K562 (cell line): ENCODE measurements around the gene SLC6A7. TPM values are rescaled to one million over a fixed set of nuclear protein-coding genes. Genes with fewer than 3 reads are reported as not detected.

Experiments used
- ATAC-seq: fragments of 200-7000 bp; cut with Tn5 transposase; 3 replicates; pipeline ENCODE4 v1.9.1; 2020; ENCODE audit warnings: moderate library complexity
- BruUV-seq: library from RNA; stranded (reverse); fragments of 400-500 nt; replicated peaks from 2 replicates; lab custom pipeline; 2021; lab: Mats Ljungman, UMichigan
- CTCF ChIA-PET: fragments of 300-600 bp; formaldehyde crosslinking; extraction: SDS; loops from one replicate; lab custom pipeline; 2021; ENCODE audit warnings: low intra/inter-chr PET ratio; lab: Yijun Ruan, JAX
- POLR2A ChIA-PET: fragments of 300-600, 350-650 bp; sonication (Branson Sonifier 250); formaldehyde crosslinking; extraction: SDS; loops from one replicate; lab custom pipeline; 2021; ENCODE audit warnings: antibody characterized with exemption, inconsistent platforms; lab: Yijun Ruan, JAX
- DNase-seq, 4 experiments: peaks; one replicate each; pipeline versions ENCODE4 v3.0.0 to v3.0.0-alpha.2; 2011 to 2018; ENCODE audit warnings: low spot score in 3 of 4, mixed read lengths in 3 of 4; ENCODE audit errors: extremely low read depth in 1 of 4
- FAIRE-seq: peaks from 2 replicates; lab custom pipeline; 2011; peaks lifted over from hg19 to GRCh38; lab: Jason Lieb, UNC
- H2AFZ ChIP-seq: 2 replicates; pipeline ENCODE4 v1.6.0; 2011; ENCODE audit warnings: low read depth, low read length, control low read depth, inconsistent platforms
- H3K27ac ChIP-seq: fragments of 200-600 bp; 3 replicates; pipeline ENCODE4 v1.8.0; 2011; ENCODE audit warnings: low read depth, mild to moderate bottlenecking, control low read depth, inconsistent platforms, low read length, moderate library complexity, mixed read lengths; ENCODE audit errors: extremely low read depth
- H3K27me3 ChIP-seq, 2 experiments: fragments of 300-600 bp in 1 of 2; 2 replicates in 1 of 2; 3 replicates in 1 of 2; pipeline versions ENCODE4 v1.6.0 to v1.8.0; 2011; ENCODE audit warnings: inconsistent platforms in 2 of 2, low read length in 2 of 2, mild to moderate bottlenecking in 1 of 2, mixed read lengths in 1 of 2, moderate library complexity in 1 of 2; ENCODE audit not compliant: control insufficient read depth in 2 of 2, insufficient read depth in 2 of 2
- H3K36me3 ChIP-seq: fragments of 300-600 bp; 3 replicates; pipeline ENCODE4 v1.8.0; 2011; ENCODE audit warnings: mild to moderate bottlenecking, low read length, inconsistent platforms; ENCODE audit not compliant: control insufficient read depth, insufficient read depth
- H3K4me1 ChIP-seq, 2 experiments: fragments of 200-600 bp in 1 of 2; replicated peaks in 1 of 2; 2 replicates in 1 of 2; 3 replicates in 1 of 2; pipeline versions ENCODE4 v1.5.1 to v1.8.0; 2011; ENCODE audit warnings: inconsistent platforms in 2 of 2, low read length in 2 of 2, mild to moderate bottlenecking in 1 of 2, mixed read lengths in 1 of 2, moderate library complexity in 1 of 2; ENCODE audit not compliant: control insufficient read depth in 2 of 2, insufficient read depth in 2 of 2
- H3K4me2 ChIP-seq: 2 replicates; pipeline ENCODE4 v1.6.1; 2011; ENCODE audit warnings: low read length, control low read depth, inconsistent platforms, mixed read lengths; ENCODE audit not compliant: insufficient read depth
- H3K4me3 ChIP-seq: fragments of 200-600 bp; sonication (generic), shearing (Covaris generic); 2 replicates; pipeline ENCODE4 v1.5.1; 2016; ENCODE audit warnings: control low read depth, inconsistent platforms
- H3K79me2 ChIP-seq: fragments of 200-600 bp; 3 replicates; pipeline ENCODE4 v1.8.0; 2011; ENCODE audit warnings: low read length, inconsistent platforms; ENCODE audit not compliant: control insufficient read depth, insufficient read depth
- H3K9ac ChIP-seq, 2 experiments: 2 replicates each; pipeline versions ENCODE4 v1.6.0 to v1.6.1; 2011; ENCODE audit warnings: low read depth in 2 of 2, low read length in 2 of 2, control low read depth in 1 of 2, inconsistent platforms in 1 of 2, mild to moderate bottlenecking in 1 of 2, mixed read lengths in 1 of 2; ENCODE audit not compliant: insufficient read depth in 1 of 2
- H3K9me1 ChIP-seq: one replicate; pipeline ENCODE4 v1.6.0; 2011; ENCODE audit warnings: inconsistent platforms, mild to moderate bottlenecking, low read length, moderate library complexity; ENCODE audit not compliant: control insufficient read depth, insufficient read depth
- H3K9me3 ChIP-seq: replicated peaks from 2 replicates; pipeline ENCODE4 v1.5.1; 2011; ENCODE audit warnings: low read depth, low read length, inconsistent platforms; ENCODE audit not compliant: control insufficient read depth, insufficient read depth
- H4K20me1 ChIP-seq: replicated peaks from 2 replicates; pipeline ENCODE4 v1.6.1; 2011; ENCODE audit warnings: low read length, inconsistent platforms, mixed read lengths; ENCODE audit not compliant: control insufficient read depth, insufficient read depth
- DDX20 ChIP-seq: fragments of 450-650 bp; IDR thresholded peaks from 2 replicates; pipeline ENCODE4 v1.6.1; 2016; ENCODE audit warnings: missing genetic modification characterization, low read depth, mild to moderate bottlenecking, missing compliant biosample characterization, moderate library complexity
- ELF4 ChIP-seq: fragments of 450-650 bp; formaldehyde crosslinking; IDR thresholded peaks from 2 replicates; pipeline ENCODE4 v1.4.0; 2022; ENCODE audit warnings: missing genetic modification characterization
- HDAC2 ChIP-seq: fragments of 450-650 bp; IDR thresholded peaks from 2 replicates; pipeline ENCODE4 v1.6.1; 2016; ENCODE audit warnings: mild to moderate bottlenecking
- ILK ChIP-seq: fragments of 450-650 bp; IDR thresholded peaks from 2 replicates; pipeline ENCODE4 v1.6.1; 2016; ENCODE audit warnings: missing genetic modification characterization, low read depth, mild to moderate bottlenecking, missing compliant biosample characterization, moderate library complexity, borderline replicate concordance
- MYC ChIP-seq, 2 experiments: fragments of 250-450 bp in 1 of 2; sonication (Bioruptor Pico) in 1 of 2; IDR thresholded peaks; 2 replicates each; pipeline versions ENCODE4 v1.5.1 to v1.6.1; 2012 to 2021; ENCODE audit warnings: low read depth in 2 of 2, borderline replicate concordance in 1 of 2, improper control_type of control experiment in 1 of 2, low read length in 1 of 2, mild to moderate bottlenecking in 1 of 2, moderate library complexity in 1 of 2
- RAD21 ChIP-seq, 2 experiments: fragments of 250-450 bp in 1 of 2; fragments of 450-650 bp in 1 of 2; sonication (Bioruptor Pico) in 1 of 2; formaldehyde crosslinking in 1 of 2; IDR thresholded peaks in 1 of 2; conservative IDR thresholded peaks in 1 of 2; 2 replicates each; pipeline versions ENCODE4 v1.4.0 to v1.8.0; 2020 to 2022; ENCODE audit warnings: mild to moderate bottlenecking in 2 of 2, moderate library complexity in 1 of 2
- SIX5 ChIP-seq, 2 experiments: IDR thresholded peaks; 2 replicates each; pipeline ENCODE4 v1.6.1; 2011; ENCODE audit warnings: low read length in 2 of 2, borderline replicate concordance in 1 of 2, low read depth in 1 of 2, mild to moderate bottlenecking in 1 of 2, moderate library complexity in 1 of 2; ENCODE audit not compliant: insufficient read depth in 1 of 2
- SMAD1 ChIP-seq: fragments of 150-350 bp; IDR thresholded peaks from 2 replicates; pipeline ENCODE4 v1.6.1; 2014; ENCODE audit warnings: low read length, low read depth; ENCODE audit not compliant: partially characterized antibody
- SOX6 ChIP-seq: fragments of 450-650 bp; IDR thresholded peaks from 2 replicates; pipeline ENCODE4 v1.6.1; 2014; ENCODE audit warnings: mild to moderate bottlenecking
- SP2 ChIP-seq: IDR thresholded peaks from 2 replicates; pipeline ENCODE4 v1.6.1; 2011; ENCODE audit warnings: mild to moderate bottlenecking, low read depth, low read length, moderate library complexity; ENCODE audit not compliant: poor library complexity, severe bottlenecking; ENCODE audit errors: extremely low read depth
- ZNF140 ChIP-seq: fragments of 250-450 bp; sonication (Bioruptor Pico); IDR thresholded peaks from 2 replicates; pipeline ENCODE4 v1.8.0; 2021; ENCODE audit warnings: moderate library complexity, mild to moderate bottlenecking, inconsistent platforms
- ZNF395 ChIP-seq: fragments of 200-800 bp; sonication (Bioruptor generic); IDR thresholded peaks from 2 replicates; pipeline ENCODE4 v1.6.1; 2017; ENCODE audit warnings: missing genetic modification characterization, missing compliant biosample characterization
- WGBS: fragments of 100-300 bp; shearing (Covaris generic); methylation state at CpG from one replicate; pipeline ENCODE4 v1.1.6; 2016; ENCODE audit warnings: low coverage, mixed read lengths; ENCODE audit not compliant: insufficient coverage; ENCODE audit errors: missing lambda C conversion rate; 5-methylcytosine and 5-hydroxymethylcytosine counted together
- in situ Hi-C: fragments of 300-500 bp; cut with MboI; formaldehyde crosslinking; loops from 4 replicates; pipeline ENCODE4 v1.15.0; 2018; ENCODE audit warnings: inconsistent platforms, mixed read lengths
- intact Hi-C: fragments of 100-400 bp; cut with micrococcal nuclease; formaldehyde crosslinking; loops from 2 replicates; pipeline ENCODE4 v1.14.2; 2022
- polyA plus RNA-seq, 8 experiments: library from polyadenylated mRNA; depleted of rRNA in 4 of 8; stranded (reverse) in 5 of 8; unstranded in 3 of 8; fragments of >200 nt; fragmentation: Nextera tagmentation in 2 of 8; fragmentation: Illumina TruSeq in 1 of 8; extraction: Ambion mirVana in 2 of 8; extraction: Trizol in 1 of 8; gene quantifications; 2 replicates each; pipeline versions ENCODE4 v1.2.1 to v1.2.3, GENCODE V29; 2011 to 2014; ENCODE audit warnings: inconsistent platforms in 1 of 8, missing spikeins in 1 of 8
- total RNA-seq, 7 experiments: library from RNA; depleted of rRNA in 6 of 7; stranded (reverse); fragments of >200 nt in 6 of 7; fragmentation: Illumina TruSeq in 2 of 7; extraction: Trizol in 2 of 7; gene quantifications; 2 replicates each; pipeline versions ENCODE4 v1.2.1 to v1.2.3, GENCODE V29; 2011 to 2021; ENCODE audit warnings: low replicate concordance in 1 of 7
- TF ChIP-seq, protein P1 (sequence below): fragments of 250-450 bp; sonication (Bioruptor Pico); IDR thresholded peaks from 2 replicates; pipeline ENCODE4 v1.8.0; 2021; ENCODE audit warnings: moderate library complexity, mild to moderate bottlenecking, inconsistent platforms
- TF ChIP-seq, protein P2 (sequence below): fragments of 450-650 bp; formaldehyde crosslinking; IDR thresholded peaks from 2 replicates; pipeline ENCODE4 v1.4.0; 2022; ENCODE audit warnings: missing genetic modification characterization
- TF ChIP-seq, protein P3 (sequence below): sonication (generic); formaldehyde crosslinking; IDR thresholded peaks from 2 replicates; pipeline ENCODE4 v1.8.1; 2023; ENCODE audit warnings: mild to moderate bottlenecking, missing genetic modification reagents

SLC6A7 gene
- total and polyA plus RNA-seq, 9 of the 15 experiments (the other 6 are each of a cell fraction or from before 2014, with no cell fraction given) = not detected

DNA sequence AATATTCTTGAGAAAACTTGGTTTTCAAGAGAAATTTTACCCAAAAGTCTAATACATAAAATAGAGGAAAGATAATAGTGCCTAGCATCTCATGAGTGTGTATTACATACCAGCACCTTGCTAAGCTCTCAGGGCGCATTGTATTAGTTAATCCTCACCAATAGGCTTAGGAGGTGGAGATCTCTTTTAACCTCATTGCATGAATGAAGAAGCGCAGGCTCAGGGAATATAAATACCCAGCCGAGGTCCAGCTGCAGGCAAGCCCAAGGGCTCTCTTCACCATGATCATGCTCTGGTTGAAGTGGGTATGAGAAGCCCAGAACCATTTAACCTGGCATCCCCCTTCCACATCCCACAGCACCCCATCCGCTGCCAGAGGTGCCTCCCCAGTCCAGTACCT, 53.7 kb downstream of the SLC6A7 start:
- Histone ChIP-seq H3K27ac (no peak overlapping the region), H3K9ac (no peak overlapping the region), H4K20me1 (no peaks in the 10 kb centered on the region), H2AFZ (no peak overlapping the region), H3K79me2 (no peaks in the 10 kb centered on the region), H3K4me1 (peaks cover 16 to 23% of the 10 kb centered on the region in 2 experiments), H3K27me3 (peaks cover 16 to 42% of the 10 kb centered on the region in 2 experiments; a peak in 4 of 5 replicates), H3K9me1 (no peaks in the 10 kb centered on the region), H3K4me2 (no peak overlapping the region), H3K36me3 (no peaks in the 10 kb centered on the region), H3K9me3 (no peaks in the 10 kb centered on the region), H3K4me3 (no peak overlapping the region)
- ChIA-PET POLR2A (no interaction called here), CTCF (interaction anchor here (0.7 kb wide), 1 partner anchor 106 kb away, joined by 3 read pairs; no protein-coding TSS in a partner anchor)
- intact Hi-C loops (no loop called here), in situ Hi-C loops (no loop called here)
- BruUV-seq = no TSS peak
- WGBS = 17% methylated on average over 4 of the region's 4 CpGs
- DNase-seq = no peak
- no peak for ATAC-seq
- FAIRE-seq = no peak
- TF ChIP-seq SIX5 (IDR thresholded peaks at IDR 0.05; ENCODE audit: borderline replicate concordance in 1 of 2, insufficient read depth in 1 of 2, low read depth in 1 of 2, low read length in 2 of 2) (no peak), ELF4 (CRISPR knock-in tag) (no peak), RAD21 (CRISPR knock-in tag; conservative IDR thresholded peaks at IDR 0.05 in 1 of 2, IDR thresholded peaks at IDR 0.05 in 1 of 2) (no peak), ZNF395 (no peak), ILK (tag) (no peak), HDAC2 (no peak), MYC (IDR thresholded peaks at IDR 0.05; ENCODE audit: low read depth, low read length) (no peak), MYC (CRISPR knock-in tag; IDR thresholded peaks at IDR 0.05; ENCODE audit: borderline replicate concordance, low read depth) (no peak), SP2 (no peak), ZNF140 (no peak), SOX6 (no peak), DDX20 (tag) (no peak), SMAD1 (no peak)
- TF ChIP-seq, protein P1, sequence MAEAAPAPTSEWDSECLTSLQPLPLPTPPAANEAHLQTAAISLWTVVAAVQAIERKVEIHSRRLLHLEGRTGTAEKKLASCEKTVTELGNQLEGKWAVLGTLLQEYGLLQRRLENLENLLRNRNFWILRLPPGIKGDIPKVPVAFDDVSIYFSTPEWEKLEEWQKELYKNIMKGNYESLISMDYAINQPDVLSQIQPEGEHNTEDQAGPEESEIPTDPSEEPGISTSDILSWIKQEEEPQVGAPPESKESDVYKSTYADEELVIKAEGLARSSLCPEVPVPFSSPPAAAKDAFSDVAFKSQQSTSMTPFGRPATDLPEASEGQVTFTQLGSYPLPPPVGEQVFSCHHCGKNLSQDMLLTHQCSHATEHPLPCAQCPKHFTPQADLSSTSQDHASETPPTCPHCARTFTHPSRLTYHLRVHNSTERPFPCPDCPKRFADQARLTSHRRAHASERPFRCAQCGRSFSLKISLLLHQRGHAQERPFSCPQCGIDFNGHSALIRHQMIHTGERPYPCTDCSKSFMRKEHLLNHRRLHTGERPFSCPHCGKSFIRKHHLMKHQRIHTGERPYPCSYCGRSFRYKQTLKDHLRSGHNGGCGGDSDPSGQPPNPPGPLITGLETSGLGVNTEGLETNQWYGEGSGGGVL (CRISPR knock-in tag) = no peak
- TF ChIP-seq, protein P2, sequence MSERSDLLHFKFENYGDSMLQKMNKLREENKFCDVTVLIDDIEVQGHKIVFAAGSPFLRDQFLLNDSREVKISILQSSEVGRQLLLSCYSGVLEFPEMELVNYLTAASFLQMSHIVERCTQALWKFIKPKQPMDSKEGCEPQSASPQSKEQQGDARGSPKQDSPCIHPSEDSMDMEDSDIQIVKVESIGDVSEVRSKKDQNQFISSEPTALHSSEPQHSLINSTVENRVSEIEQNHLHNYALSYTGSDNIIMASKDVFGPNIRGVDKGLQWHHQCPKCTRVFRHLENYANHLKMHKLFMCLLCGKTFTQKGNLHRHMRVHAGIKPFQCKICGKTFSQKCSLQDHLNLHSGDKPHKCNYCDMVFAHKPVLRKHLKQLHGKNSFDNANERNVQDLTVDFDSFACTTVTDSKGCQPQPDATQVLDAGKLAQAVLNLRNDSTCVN (CRISPR knock-in tag) = no peak
- TF ChIP-seq, protein P3, sequence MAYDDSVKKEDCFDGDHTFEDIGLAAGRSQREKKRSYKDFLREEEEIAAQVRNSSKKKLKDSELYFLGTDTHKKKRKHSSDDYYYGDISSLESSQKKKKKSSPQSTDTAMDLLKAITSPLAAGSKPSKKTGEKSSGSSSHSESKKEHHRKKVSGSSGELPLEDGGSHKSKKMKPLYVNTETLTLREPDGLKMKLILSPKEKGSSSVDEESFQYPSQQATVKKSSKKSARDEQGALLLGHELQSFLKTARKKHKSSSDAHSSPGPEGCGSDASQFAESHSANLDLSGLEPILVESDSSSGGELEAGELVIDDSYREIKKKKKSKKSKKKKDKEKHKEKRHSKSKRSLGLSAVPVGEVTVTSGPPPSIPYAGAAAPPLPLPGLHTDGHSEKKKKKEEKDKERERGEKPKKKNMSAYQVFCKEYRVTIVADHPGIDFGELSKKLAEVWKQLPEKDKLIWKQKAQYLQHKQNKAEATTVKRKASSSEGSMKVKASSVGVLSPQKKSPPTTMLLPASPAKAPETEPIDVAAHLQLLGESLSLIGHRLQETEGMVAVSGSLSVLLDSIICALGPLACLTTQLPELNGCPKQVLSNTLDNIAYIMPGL (CRISPR knock-in tag) = no peak
